H1 (cell line): Measurements from ENCODE around the gene ACTN4. TPM values are rescaled to one million over a fixed set of nuclear protein-coding genes. Genes with fewer than 3 reads are reported as not detected.

Experiments
- CTBP2 ChIP-seq: IDR thresholded peaks from 2 replicates; pipeline ENCODE4 v1.7.0; 2011; ENCODE audit warnings: borderline replicate concordance, mild to moderate bottlenecking, moderate library complexity, mixed read lengths, low read length; ENCODE audit not compliant: insufficient read depth, insufficient read length
- polyA plus RNA-seq, 7 experiments: library from polyadenylated mRNA; depleted of rRNA in 3 of 7; stranded (reverse) in 5 of 7; unstranded in 2 of 7; fragments of >200 nt in 5 of 7; fragments of 200-250 nt in 2 of 7; gene quantifications; 1 replicate in 5 of 7; 2 replicates in 1 of 7; 4 replicates in 1 of 7; pipeline versions ENCODE4 v1.2.1 to v1.2.3, GENCODE V29; 2011 to 2013; ENCODE audit warnings: missing spikeins in 2 of 7, mixed read lengths in 2 of 7
- total RNA-seq: library from RNA; stranded (reverse); fragmentation: NEBNext Ultra II Directional; extraction: Animal tissue kit (Norgen Biotek cat#: 25700); gene quantifications from 2 replicates; pipeline ENCODE4 v1.2.1, GENCODE V29; 2021

Gene ACTN4
- total and polyA plus RNA-seq, 2 of the 8 experiments (the other 6 are each of a cell fraction or from before 2014, with no cell fraction given), result 211 to 520 TPM

GRCh38 chr19:38679839-38680238 is 32.4 kb downstream of the ACTN4 start (continued):
- no peak for TF ChIP-seq CTBP2
